Esophagus squamous epithelium (tissue), 4 donors: ENCODE data around the gene KCNN3.

Experiments used
- CTCF ChIP-seq, 6 experiments: fragments of 450-650 bp in 4 of 6; fragments of 200-600 bp in 2 of 6; sonication (generic) in 2 of 6; IDR thresholded peaks; one replicate each; pipeline ENCODE4 v1.5.1; 2016 to 2019; ENCODE audit warnings: antibody characterized with exemption in 6 of 6, mild to moderate bottlenecking in 4 of 6, moderate library complexity in 4 of 6
- POLR2A ChIP-seq, 4 donors: fragments of 450-650 bp; IDR thresholded peaks; one replicate each; pipeline ENCODE4 v1.6.1; 2017; ENCODE audit warnings: antibody characterized with exemption in 4 of 4, mild to moderate bottlenecking in 4 of 4, moderate library complexity in 3 of 4

DNA sequence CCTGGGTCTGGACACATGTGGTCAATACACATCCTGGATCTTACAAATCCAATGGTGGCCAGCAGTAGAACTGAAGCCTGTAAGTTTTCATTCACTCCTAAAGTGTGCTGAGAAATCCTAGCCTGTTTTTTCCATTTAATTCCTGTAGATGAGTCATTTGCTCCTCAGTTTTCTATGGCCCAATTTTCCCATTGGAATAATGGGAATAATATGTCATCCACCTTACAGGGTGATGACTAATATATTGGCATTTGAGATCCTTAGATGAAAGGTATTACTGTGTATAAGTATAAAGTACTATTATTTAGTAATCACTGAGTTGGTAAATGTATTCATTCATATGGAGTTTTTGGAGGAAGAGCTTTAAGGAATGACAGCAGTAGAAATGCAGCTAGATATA lies 172.4 kb downstream of the KCNN3 start:
- TF ChIP-seq CTCF (IDR thresholded peaks at IDR 0.05): no peak
- TF ChIP-seq POLR2A (IDR thresholded peaks at IDR 0.05): no peak
